GM19238 (cell line): Measurements from ENCODE around the gene PRIM2.
"Not testable (repeated sequence)": the region's sequence is repeated elsewhere in the genome, so short reads cannot be mapped to it uniquely, and the experiment has no call there.

Source experiments
- DNase-seq: peaks from one replicate; pipeline ENCODE4 v3.0.0; 2011; ENCODE audit warnings: low spot score; ENCODE audit not compliant: insufficient read length

PRIM2 gene

GRCh38 chr6:57500368-57501021 is 183.1 kb downstream of the PRIM2 start:
- DNase-seq: not testable (repeated sequence)

GRCh38 chr6:57502387-57502786 is 185.0 kb downstream of the PRIM2 start:
- DNase-seq: not testable (repeated sequence)

GRCh38 chr6:57505251-57505650 is 187.8 kb downstream of the PRIM2 start:
- not testable (repeated sequence) for DNase-seq

- DNase-seq: not testable (repeated sequence)
Measured at GRCh38 chr6:57510390-57510789, 193.0 kb downstream of the PRIM2 start.

GRCh38 chr6:57515171-57515570 is 197.7 kb downstream of the PRIM2 start:
- DNase-seq: not testable (repeated sequence)

- not testable (repeated sequence) for DNase-seq
Measured at GRCh38 chr6:57515845-57516244, 198.4 kb downstream of the PRIM2 start.

- DNase-seq: not testable (repeated sequence)
Measured at GRCh38 chr6:57516776-57517175, 199.3 kb downstream of the PRIM2 start.

GRCh38 chr6:57519198-57519597 is 201.8 kb downstream of the PRIM2 start:
- DNase-seq: not testable (repeated sequence)

GRCh38 chr6:57521085-57521484 is 203.7 kb downstream of the PRIM2 start:
- DNase-seq: not testable (repeated sequence)

- DNase-seq: not testable (repeated sequence)
Measured at GRCh38 chr6:57523221-57523620, 205.8 kb downstream of the PRIM2 start.

GRCh38 chr6:57529755-57530154 is 212.3 kb downstream of the PRIM2 start:
- DNase-seq: not testable (repeated sequence)

GRCh38 chr6:57532660-57533059 is 215.2 kb downstream of the PRIM2 start:
- not testable (repeated sequence) for DNase-seq

GRCh38 chr6:57535121-57535520 is 217.7 kb downstream of the PRIM2 start:
- DNase-seq: not testable (repeated sequence)

GRCh38 chr6:57535994-57536393 is 218.6 kb downstream of the PRIM2 start:
- peak; percentile 0 for DNase-seq

- not testable (repeated sequence) for DNase-seq
Measured at GRCh38 chr6:57537916-57538315, 220.5 kb downstream of the PRIM2 start.

GRCh38 chr6:57551961-57552360 is 234.5 kb downstream of the PRIM2 start:
- DNase-seq: not testable (repeated sequence)

- not testable (repeated sequence) for DNase-seq
Measured at GRCh38 chr6:57557855-57558254, 240.4 kb downstream of the PRIM2 start.

GRCh38 chr6:57559170-57559569 is 241.7 kb downstream of the PRIM2 start:
- DNase-seq: not testable (repeated sequence)

GRCh38 chr6:57562233-57562632 is 244.8 kb downstream of the PRIM2 start:
- DNase-seq: not testable (repeated sequence)

- DNase-seq: not testable (repeated sequence)
Measured at GRCh38 chr6:57572119-57572518, 254.7 kb downstream of the PRIM2 start.

- DNase-seq: not testable (repeated sequence)
Measured at GRCh38 chr6:57572844-57573243, 255.4 kb downstream of the PRIM2 start.

GRCh38 chr6:57577023-57577422 is 259.6 kb downstream of the PRIM2 start:
- DNase-seq: not testable (repeated sequence)

- DNase-seq: not testable (repeated sequence)
Measured at GRCh38 chr6:57579489-57579888, 262.1 kb downstream of the PRIM2 start.
